Fibroblast of lung (primary cell): Measurements from ENCODE around the gene GATC. TPM values are rescaled to one million over a fixed set of nuclear protein-coding genes. Genes with fewer than 3 reads are reported as not detected.
A peak's percentile ranks its signal among the peaks of the same experiment; 100 is the strongest.

Experiments
- DNase-seq, 2 donors: peaks; one replicate each; pipeline versions ENCODE4 v3.0.0 to v3.0.0-alpha.2; 2010; ENCODE audit warnings: low read depth in 2 of 2
- H2AFZ ChIP-seq: 2 replicates; pipeline ENCODE4 v1.5.1; 2012; ENCODE audit warnings: low read length, control low read depth, inconsistent platforms
- H3K27ac ChIP-seq: 2 replicates; pipeline ENCODE4 v1.5.1; 2011; ENCODE audit warnings: low read length, control low read depth; ENCODE audit not compliant: insufficient read depth
- H3K27me3 ChIP-seq: 2 replicates; pipeline ENCODE4 v1.5.1; 2011; ENCODE audit warnings: mild to moderate bottlenecking, low read length; ENCODE audit not compliant: control insufficient read depth, insufficient read depth
- H3K36me3 ChIP-seq: 2 replicates; pipeline ENCODE4 v1.5.1; 2011; ENCODE audit warnings: low read length; ENCODE audit not compliant: control insufficient read depth, insufficient read depth
- H3K4me1 ChIP-seq: 2 replicates; pipeline ENCODE4 v1.5.1; 2011; ENCODE audit warnings: low read length; ENCODE audit not compliant: control insufficient read depth, insufficient read depth; ENCODE audit errors: extremely low read depth
- H3K4me2 ChIP-seq: 2 replicates; pipeline ENCODE4 v1.5.1; 2011; ENCODE audit warnings: low read length, control low read depth; ENCODE audit not compliant: insufficient read depth; ENCODE audit errors: extremely low read depth
- H3K4me3 ChIP-seq, 4 experiments: fragments of 200-600 bp in 1 of 4; sonication (generic) in 1 of 4; replicated peaks in 1 of 4; 2 replicates each; pipeline ENCODE4 v1.5.1; 2011 to 2016; ENCODE audit warnings: low read length in 4 of 4, low read depth in 3 of 4, mild to moderate bottlenecking in 3 of 4, control low read depth in 2 of 4, inconsistent platforms in 1 of 4, mixed read lengths in 1 of 4; ENCODE audit not compliant: insufficient read depth in 1 of 4; ENCODE audit errors: control extremely low read depth in 1 of 4
- H3K79me2 ChIP-seq: 2 replicates; pipeline ENCODE4 v1.5.1; 2012; ENCODE audit warnings: mild to moderate bottlenecking, low read length, inconsistent platforms; ENCODE audit not compliant: control insufficient read depth, insufficient read depth
- H3K9ac ChIP-seq: 2 replicates; pipeline ENCODE4 v1.5.1; 2011; ENCODE audit warnings: mild to moderate bottlenecking, low read length, control low read depth; ENCODE audit not compliant: insufficient read depth
- H3K9me3 ChIP-seq: 2 replicates; pipeline ENCODE4 v1.5.1; 2012; ENCODE audit warnings: low read depth, low read length; ENCODE audit not compliant: control insufficient read depth, insufficient read depth
- H4K20me1 ChIP-seq: 2 replicates; pipeline ENCODE4 v1.5.1; 2011; ENCODE audit warnings: low read length; ENCODE audit not compliant: control insufficient read depth, insufficient read depth; ENCODE audit errors: extremely low read depth
- EZH2 ChIP-seq: IDR thresholded peaks from 2 replicates; pipeline ENCODE4 v1.5.1; 2012; ENCODE audit warnings: low read length, control low read depth, mild to moderate bottlenecking; ENCODE audit errors: missing control alignments
- polyA plus RNA-seq, 2 donors: library from polyadenylated mRNA; depleted of rRNA in 1 of 2; stranded (reverse) in 1 of 2; unstranded in 1 of 2; fragments of >200 nt; gene quantifications; 2 replicates each; pipeline ENCODE4 v1.2.1, GENCODE V29; 2011 to 2012; ENCODE audit warnings: missing spikeins in 1 of 2
- total RNA-seq: library from RNA; depleted of rRNA; stranded (reverse); fragments of >200 nt; gene quantifications from 2 replicates; pipeline ENCODE4 v1.2.1, GENCODE V29; 2014
- TF ChIP-seq, protein P1 (sequence below), 2 donors: IDR thresholded peaks in 1 of 2; conservative IDR thresholded peaks in 1 of 2; 1 replicate in 1 of 2; 2 replicates in 1 of 2; pipeline ENCODE4 v1.5.1; 2011 to 2012; ENCODE audit warnings: low read length in 2 of 2, control low read depth in 1 of 2, inconsistent platforms in 1 of 2, low read depth in 1 of 2, mild to moderate bottlenecking in 1 of 2

The GATC gene
- total and polyA plus RNA-seq, 2 donors (not counting 1 experiment from before 2014, with no cell fraction given), result 18.4 to 22.3 TPM

DNA sequence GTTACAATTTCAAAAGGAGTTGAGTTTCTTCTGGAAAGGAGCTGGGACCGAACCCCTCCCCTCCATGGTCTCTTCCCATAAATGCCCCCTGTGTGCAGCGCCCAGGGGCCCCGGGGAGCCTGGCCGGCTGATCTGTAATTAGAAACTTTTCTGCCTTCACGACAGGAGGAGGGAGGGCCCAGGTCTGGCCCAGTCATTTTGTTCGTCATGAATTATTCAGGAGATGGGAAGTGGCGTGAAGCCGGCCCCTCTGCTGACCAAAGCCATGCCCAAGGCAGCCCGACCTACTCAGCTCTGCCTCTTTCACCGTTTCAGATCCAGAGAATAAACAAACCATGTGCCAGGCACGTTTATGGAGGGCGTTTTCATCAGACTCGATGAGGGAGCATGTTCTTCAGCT, 44.0 kb upstream of the GATC start:
- Histone ChIP-seq H3K36me3 (no peaks in the 10 kb centered on the region), H3K4me2 (no peak overlapping the region), H3K9ac (no peak overlapping the region), H3K4me1 (no peaks in the 10 kb centered on the region), H3K79me2 (no peaks in the 10 kb centered on the region), H3K27ac (no peak overlapping the region), H3K4me3 (no peak overlapping the region), H4K20me1 (no peaks in the 10 kb centered on the region), H3K9me3 (no peaks in the 10 kb centered on the region), H2AFZ (no peak overlapping the region), H3K27me3 (no peaks in the 10 kb centered on the region)
- TF ChIP-seq, protein P1, sequence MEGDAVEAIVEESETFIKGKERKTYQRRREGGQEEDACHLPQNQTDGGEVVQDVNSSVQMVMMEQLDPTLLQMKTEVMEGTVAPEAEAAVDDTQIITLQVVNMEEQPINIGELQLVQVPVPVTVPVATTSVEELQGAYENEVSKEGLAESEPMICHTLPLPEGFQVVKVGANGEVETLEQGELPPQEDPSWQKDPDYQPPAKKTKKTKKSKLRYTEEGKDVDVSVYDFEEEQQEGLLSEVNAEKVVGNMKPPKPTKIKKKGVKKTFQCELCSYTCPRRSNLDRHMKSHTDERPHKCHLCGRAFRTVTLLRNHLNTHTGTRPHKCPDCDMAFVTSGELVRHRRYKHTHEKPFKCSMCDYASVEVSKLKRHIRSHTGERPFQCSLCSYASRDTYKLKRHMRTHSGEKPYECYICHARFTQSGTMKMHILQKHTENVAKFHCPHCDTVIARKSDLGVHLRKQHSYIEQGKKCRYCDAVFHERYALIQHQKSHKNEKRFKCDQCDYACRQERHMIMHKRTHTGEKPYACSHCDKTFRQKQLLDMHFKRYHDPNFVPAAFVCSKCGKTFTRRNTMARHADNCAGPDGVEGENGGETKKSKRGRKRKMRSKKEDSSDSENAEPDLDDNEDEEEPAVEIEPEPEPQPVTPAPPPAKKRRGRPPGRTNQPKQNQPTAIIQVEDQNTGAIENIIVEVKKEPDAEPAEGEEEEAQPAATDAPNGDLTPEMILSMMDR (conservative IDR thresholded peaks at IDR 0.05 in 1 of 2, IDR thresholded peaks at IDR 0.05 in 1 of 2; ENCODE audit: low read depth in 1 of 2, low read length in 2 of 2), result no peak
- TF ChIP-seq EZH2, result no peak
- DNase-seq, result peak in 1 of 2 donors; percentile 41

DNA sequence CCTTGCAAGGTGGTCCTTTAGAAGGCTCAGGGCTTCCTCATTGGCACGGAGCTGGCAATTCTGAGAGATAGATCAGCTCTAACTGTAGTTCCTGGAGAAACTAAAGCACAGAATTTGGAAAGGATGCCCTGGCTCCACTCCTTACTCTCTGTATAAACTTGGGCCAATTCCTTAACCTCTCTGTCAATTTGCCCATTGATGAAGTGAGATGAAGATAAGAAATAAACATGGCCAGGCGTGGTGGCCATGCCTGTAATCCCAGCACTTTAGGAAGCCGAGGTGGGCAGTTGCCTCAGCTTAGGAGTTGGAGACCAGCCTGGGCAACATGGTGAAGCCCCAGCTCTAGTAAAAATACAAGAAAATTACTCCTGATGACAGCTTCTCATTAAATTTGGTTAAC, 42.4 kb upstream of the GATC start:
- H3K27me3 ChIP-seq, result no peaks in the 10 kb centered on the region
- no peak overlapping the region for H3K4me2 ChIP-seq
- no peak overlapping the region for H3K9ac ChIP-seq
- no peak overlapping the region for H2AFZ ChIP-seq
- no peak overlapping the region for H3K4me3 ChIP-seq
- no peak for DNase-seq
- no peaks in the 10 kb centered on the region for H3K36me3 ChIP-seq
- H4K20me1 ChIP-seq, result no peaks in the 10 kb centered on the region
- H3K79me2 ChIP-seq, result no peaks in the 10 kb centered on the region
- TF ChIP-seq, protein P1 (conservative IDR thresholded peaks at IDR 0.05 in 1 of 2, IDR thresholded peaks at IDR 0.05 in 1 of 2; ENCODE audit: low read depth in 1 of 2, low read length in 2 of 2), result no peak
- TF ChIP-seq EZH2, result no peak
- H3K27ac ChIP-seq, result no peak overlapping the region
- H3K4me1 ChIP-seq, result no peaks in the 10 kb centered on the region
- no peaks in the 10 kb centered on the region for H3K9me3 ChIP-seq

DNA sequence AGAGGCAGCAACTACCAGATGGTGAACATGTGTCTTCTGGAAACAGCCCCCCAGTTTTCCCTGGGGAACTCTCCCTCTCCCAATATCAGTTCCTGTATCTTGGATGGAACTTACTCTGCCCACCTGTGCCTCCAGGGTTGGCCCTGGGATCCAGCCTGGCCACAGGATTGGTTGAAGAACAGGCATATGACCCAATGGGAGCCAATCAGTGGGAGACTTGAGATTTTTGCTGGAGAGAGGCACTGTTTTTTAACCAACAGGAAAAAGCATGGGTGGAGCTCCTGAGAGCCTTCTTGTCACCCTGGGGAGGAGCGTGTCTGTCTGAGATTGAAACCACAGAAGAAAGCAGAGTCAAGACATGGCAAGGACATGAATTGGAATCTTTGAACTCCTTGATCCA, 42.0 kb upstream of the GATC start:
- no peaks in the 10 kb centered on the region for H3K9me3 ChIP-seq
- H4K20me1 ChIP-seq, result no peaks in the 10 kb centered on the region
- no peaks in the 10 kb centered on the region for H3K27me3 ChIP-seq
- H3K36me3 ChIP-seq, result no peaks in the 10 kb centered on the region
- no peak overlapping the region for H3K27ac ChIP-seq
- H3K4me3 ChIP-seq, result no peak overlapping the region
- no peak overlapping the region for H3K4me2 ChIP-seq
- H3K79me2 ChIP-seq, result no peaks in the 10 kb centered on the region
- no peak for DNase-seq
- no peak for TF ChIP-seq EZH2
- TF ChIP-seq, protein P1 (conservative IDR thresholded peaks at IDR 0.05 in 1 of 2, IDR thresholded peaks at IDR 0.05 in 1 of 2; ENCODE audit: low read depth in 1 of 2, low read length in 2 of 2), result no peak
- H3K4me1 ChIP-seq, result no peaks in the 10 kb centered on the region
- H3K9ac ChIP-seq, result no peak overlapping the region
- H2AFZ ChIP-seq, result no peak overlapping the region
